ENCODE data around the gene HSPB6.
A peak's percentile ranks its signal among the peaks of the same experiment; 100 is the strongest.

HSPB6 gene

DNA sequence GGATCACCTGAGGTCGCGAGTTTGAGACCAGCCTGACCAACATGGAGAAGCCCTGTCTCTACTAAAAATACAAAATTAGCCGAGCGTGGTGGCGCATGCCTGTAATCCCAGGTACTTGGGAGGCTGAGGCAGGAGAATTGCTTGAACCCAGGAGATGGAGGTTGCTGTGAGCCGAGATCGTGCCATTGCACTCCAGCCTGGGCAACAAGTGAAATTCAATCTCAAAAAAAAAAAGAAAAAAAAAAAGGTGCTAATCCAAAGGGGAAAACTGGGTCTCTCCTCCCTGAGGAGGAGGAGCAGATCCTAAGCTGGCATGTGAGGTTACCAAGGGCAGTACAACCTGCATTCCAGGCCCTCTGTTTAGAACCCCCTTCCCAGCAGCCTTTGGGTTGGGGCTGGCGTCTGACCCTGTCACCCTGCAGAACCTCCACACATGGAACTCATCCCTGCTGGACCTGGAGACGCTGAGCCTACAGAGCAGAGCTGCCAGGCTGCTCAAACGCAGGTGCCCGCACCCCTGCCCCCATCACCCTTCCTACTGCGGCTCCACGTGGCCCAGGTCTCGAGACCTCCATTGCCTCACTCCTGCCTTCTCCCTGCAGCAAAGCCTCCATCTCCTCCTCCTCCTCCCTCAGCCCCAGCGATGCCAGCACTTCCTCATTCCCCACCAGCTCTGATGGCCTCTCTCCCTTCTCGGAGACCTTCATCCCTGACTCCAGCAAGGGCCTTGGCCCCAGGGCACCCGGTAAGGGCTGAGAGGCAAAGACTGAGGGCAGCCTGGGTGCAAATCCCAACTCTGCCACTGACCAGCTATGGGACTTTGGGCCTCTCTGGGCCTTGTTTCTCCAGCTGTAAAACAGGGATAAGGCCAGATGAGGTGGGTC is 7.8 kb upstream of the HSPB6 start:
- DNase-seq: no peak

DNA sequence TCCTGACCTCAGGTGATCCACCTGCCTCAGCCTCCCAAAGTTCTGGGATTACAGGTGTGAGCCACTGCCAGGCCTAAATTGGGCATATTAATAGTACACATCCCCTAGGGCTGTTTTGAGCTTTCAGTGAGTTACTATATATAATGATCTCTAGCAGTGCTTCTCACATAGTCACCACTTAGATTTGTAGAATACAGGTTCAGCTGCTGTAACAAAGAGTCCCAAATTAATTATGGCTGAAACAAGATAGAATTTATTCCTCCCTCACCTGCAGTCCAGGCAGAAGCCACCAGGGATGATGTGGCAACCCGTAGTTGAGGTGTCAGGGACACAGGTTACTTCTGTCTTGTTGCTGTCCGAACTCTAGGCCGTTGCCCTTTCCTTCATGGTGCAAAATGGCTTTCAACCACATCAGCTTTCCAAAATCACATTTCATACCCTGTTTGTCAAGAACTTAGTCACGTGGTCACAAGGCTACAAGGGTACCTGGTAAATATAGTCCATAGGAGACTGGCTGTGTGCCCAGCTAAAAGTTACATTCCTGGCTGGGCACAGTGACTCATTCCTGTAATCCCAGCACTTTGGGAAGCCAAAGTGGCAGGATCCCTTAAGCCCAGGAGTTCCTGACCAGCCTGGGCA is 4.0 kb upstream of the HSPB6 start:
- DNase-seq: no peak

- DNase-seq: no peak
Measured at GRCh38 chr19:35759697-35760096, 2.9 kb upstream of the HSPB6 start.

DNA sequence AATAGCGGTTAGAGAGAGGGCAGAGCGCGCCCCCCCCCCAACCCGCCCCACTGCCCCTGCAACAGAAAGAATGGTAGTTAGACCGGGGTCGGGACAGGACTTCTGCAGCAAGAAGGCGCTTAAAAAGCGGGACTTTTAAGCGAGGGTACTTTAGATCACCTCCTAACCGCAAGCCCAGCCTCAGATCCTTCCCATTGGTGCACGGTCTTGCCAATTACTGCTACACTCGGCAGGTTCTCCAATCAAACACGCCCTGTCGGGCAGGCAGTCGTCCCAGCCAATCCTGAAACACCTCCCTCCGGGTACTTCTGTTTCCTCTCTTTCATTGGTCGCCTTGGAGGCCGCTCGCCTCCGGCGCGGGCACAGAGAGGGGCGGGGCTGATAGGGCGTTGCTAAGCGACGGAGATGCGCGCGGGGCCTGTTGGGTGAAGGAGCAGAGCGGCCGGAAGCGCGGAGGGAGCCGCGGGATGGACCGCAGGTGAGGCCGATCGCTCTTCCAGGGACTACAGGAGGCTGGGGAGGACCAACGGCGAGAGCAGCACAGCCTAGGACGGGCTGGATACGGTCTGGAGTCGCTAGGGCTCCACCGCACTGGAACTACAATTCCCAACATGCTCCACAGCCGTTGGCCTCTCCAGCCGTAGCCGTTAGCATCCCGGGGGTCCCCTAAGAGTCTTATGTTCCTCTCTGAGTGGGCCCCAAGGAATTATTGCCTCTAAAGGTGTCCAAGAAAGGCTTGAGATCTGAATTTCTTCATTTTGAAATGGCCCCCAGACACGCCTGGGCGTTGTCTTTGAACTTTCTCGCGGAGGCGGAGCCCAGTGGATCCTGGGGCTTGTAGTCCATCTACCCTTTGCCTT is 1.1 kb upstream of the HSPB6 start, which contains the start of gene PROSER3:
Gene PROSER3 (plus strand): TSS at position 428 of the 860 bp plus-strand sequence. CDS start 40 bp downstream, at position 468.
- DNase-seq: peak; percentile 98

- DNase-seq: peak; percentile 74
Measured at GRCh38 chr19:35757231-35757748, 461 bp upstream of the HSPB6 start.

- DNase-seq: no peak
Measured at GRCh38 chr19:35755550-35756376, 1.1 kb downstream of the HSPB6 start.

DNA sequence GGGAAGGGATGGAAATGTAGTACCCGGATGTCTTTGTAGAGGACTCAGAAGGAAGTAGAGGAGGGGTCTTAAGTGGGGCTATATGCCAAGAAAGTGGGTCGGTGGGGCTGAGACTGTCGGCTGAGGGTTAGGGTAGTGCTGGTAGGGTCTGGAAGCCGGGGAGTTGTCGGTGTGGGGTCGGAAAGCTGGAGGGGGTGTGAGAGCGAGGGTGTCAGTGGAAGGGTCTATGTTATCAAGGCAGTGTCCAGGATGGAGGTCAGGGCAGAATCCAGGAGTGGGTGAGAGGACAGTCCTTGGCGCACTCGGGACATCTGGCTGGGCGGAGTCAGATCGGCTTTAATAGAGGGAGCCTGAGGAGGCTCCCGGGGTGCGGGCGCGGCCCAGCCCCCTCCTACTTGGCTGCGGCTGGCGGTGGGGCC is 1.7 kb downstream of the HSPB6 start:
- DNase-seq: no peak

GRCh38 chr19:35754370-35755130 is 2.3 kb downstream of the HSPB6 start:
- DNase-seq: no peak

DNA sequence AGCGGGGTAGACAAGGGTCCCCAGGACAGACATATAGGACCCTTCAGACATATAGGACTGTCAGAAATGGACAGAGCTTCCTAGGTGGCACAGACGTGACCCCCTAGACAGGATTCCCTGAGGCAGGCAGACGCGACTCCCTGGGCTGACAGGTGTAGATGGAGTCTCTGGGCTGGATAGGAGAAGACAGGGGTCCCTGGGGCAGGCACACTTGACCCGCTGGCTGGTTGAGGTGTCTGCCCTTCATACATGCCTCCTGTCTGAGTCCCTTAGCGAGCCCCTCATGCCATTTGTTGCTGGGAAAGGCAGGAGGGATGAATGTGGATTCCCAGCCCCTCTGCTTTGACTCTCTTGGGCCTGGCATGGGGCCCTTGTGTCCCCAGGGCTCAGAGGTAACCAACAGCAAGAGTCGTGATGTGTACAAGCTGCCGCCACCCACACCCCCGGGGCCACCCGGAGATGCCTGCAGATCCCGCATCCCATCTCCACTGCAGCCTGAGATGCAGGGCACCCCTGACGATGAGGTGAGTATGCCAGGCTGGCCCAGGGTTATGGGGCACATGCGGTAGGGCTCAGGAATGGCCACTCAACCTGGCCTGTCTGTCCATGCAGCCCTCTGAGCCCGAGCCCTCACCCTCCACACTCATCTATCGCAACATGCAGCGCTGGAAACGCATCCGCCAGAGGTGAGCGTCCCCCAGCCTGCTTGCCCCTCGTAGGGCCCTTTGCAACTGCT is 3.0 kb downstream of the HSPB6 start:
- no peak for DNase-seq

DNA sequence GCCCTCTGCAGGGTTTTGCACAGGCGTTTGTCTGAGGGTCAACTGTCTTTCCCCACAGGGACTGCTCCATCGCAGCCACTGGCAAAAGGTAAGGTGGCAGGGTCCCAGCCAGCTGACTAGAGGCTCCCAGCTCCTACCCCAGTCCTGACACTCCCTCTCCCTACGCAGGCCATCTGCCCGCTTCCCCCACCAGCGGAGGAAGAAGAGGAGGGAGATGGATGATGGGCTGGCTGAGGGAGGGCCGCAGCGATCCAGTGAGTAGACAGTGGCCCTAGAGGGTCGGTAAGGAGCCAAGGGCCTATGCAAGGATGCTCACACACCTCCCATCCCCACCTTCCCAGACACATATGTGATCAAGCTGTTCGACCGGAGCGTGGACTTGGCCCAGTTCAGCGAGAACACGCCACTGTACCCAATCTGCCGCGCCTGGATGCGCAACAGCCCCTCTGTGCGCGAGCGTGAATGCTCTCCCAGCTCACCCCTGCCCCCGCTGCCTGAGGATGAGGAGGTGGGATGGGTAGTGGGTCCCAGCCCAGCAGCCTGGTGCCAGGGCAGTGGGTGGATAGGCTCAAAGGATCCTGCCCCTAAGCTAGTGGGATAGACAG is 4.0 kb downstream of the HSPB6 start:
- no peak for DNase-seq

GRCh38 chr19:35751839-35752745 is 4.7 kb downstream of the HSPB6 start:
- DNase-seq: no peak

DNA sequence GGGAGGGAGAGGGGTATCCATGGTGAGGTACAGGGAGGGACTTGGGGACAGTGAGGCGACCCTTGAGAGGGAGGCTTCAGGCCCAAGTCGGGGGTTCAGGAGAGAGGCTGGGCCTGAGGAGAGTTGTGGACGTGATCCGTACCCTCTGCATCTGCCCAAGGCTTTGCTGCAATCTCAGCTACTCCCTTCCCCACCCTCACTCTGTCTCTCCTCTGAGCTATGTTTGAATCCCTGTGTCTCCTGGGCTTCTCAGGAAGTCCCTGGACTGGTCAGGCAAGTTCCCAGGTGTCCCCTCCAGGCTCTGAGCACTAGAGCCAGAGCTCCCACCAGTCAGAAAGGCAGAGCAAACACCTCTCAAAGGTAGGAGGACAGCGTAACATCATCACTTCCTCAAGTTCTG is 6.7 kb downstream of the HSPB6 start:
- no peak for DNase-seq

- peak; percentile 97 for DNase-seq
Measured at GRCh38 chr19:35748106-35749020, 8.5 kb downstream of the HSPB6 start, which contains the start of gene LIN37. Gene LIN37 (plus strand): TSS chr19:35748576. CDS start chr19:35748725, 149 bp downstream.

DNA sequence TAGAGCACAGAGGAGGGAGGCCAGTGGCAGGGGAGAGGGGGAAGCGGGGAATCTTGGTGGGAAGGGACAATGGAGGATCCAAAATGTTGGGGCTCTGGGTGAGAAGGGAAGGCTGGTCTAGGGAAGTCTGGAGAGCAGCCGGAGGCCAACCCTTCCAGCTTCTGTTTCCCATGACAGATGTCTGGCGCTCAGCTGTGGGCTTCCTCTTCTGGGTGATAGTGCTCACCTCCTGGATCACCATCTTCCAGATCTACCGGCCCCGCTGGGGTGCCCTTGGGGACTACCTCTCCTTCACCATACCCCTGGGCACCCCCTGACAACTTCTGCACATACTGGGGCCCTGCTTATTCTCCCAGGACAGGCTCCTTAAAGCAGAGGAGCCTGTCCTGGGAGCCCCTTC is 10.3 kb downstream of the HSPB6 start:
- no peak for DNase-seq

- no peak for DNase-seq
Measured at GRCh38 chr19:35746087-35746462, 10.8 kb downstream of the HSPB6 start.

- peak; percentile 98 for DNase-seq
Measured at GRCh38 chr19:35745328-35746086, 11.3 kb downstream of the HSPB6 start, which contains the start of the genes PSENEN and U2AF1L4. Gene PSENEN (plus strand): TSS chr19:35745651. CDS start chr19:35745931, 280 bp downstream. Gene U2AF1L4 (minus strand): TSS chr19:35745418. CDS start chr19:35745391, 27 bp downstream.
